ENCODE results near the gene XXYLT1. TPM values are rescaled to one million over a fixed set of nuclear protein-coding genes. Genes with fewer than 3 reads are reported as not detected.

XXYLT1 gene
- total RNA-seq, 1 donor from 2014 or later, result 41.1 TPM

DNA sequence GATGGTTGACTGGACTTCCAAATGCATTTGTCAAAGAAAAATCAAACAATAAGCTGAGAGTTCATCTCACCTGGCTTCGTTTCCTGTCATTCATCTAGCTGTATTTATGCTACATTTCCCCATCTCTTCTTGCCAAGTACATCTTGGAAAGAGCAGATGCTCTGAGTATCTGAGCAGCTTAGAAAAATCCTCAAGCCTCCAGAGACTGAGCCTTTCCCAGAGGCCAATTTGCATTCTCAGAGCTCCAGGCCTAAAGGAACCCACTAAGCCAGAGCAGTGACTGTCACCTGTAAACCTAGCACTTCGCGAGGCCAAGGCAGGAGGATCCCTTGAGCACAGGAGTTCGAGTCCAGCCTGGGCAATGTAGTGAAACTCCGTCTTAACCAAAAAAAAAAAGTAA is 100.5 kb downstream of the XXYLT1 start:
- peaks cover 7% of the 10 kb centered on the region for H3K36me3 Mint-ChIP-seq (ENCODE audit: low read depth)
- DNase-seq (ENCODE audit: low read depth, low spot score), result no peak
- H3K4me1 Mint-ChIP-seq, result peaks cover 22% of the 10 kb centered on the region
- no peaks in the 10 kb centered on the region for H3K9me3 Mint-ChIP-seq
- no peak overlapping the region for H3K27ac Mint-ChIP-seq (ENCODE audit: unreplicated experiment)
- H3K27me3 Mint-ChIP-seq (ENCODE audit: low read depth), result no peaks in the 10 kb centered on the region
- H3K4me3 Mint-ChIP-seq, result no peak overlapping the region
- TF ChIP-seq, protein P1, sequence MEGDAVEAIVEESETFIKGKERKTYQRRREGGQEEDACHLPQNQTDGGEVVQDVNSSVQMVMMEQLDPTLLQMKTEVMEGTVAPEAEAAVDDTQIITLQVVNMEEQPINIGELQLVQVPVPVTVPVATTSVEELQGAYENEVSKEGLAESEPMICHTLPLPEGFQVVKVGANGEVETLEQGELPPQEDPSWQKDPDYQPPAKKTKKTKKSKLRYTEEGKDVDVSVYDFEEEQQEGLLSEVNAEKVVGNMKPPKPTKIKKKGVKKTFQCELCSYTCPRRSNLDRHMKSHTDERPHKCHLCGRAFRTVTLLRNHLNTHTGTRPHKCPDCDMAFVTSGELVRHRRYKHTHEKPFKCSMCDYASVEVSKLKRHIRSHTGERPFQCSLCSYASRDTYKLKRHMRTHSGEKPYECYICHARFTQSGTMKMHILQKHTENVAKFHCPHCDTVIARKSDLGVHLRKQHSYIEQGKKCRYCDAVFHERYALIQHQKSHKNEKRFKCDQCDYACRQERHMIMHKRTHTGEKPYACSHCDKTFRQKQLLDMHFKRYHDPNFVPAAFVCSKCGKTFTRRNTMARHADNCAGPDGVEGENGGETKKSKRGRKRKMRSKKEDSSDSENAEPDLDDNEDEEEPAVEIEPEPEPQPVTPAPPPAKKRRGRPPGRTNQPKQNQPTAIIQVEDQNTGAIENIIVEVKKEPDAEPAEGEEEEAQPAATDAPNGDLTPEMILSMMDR (conservative IDR thresholded peaks at IDR 0.05), result no peak

DNA sequence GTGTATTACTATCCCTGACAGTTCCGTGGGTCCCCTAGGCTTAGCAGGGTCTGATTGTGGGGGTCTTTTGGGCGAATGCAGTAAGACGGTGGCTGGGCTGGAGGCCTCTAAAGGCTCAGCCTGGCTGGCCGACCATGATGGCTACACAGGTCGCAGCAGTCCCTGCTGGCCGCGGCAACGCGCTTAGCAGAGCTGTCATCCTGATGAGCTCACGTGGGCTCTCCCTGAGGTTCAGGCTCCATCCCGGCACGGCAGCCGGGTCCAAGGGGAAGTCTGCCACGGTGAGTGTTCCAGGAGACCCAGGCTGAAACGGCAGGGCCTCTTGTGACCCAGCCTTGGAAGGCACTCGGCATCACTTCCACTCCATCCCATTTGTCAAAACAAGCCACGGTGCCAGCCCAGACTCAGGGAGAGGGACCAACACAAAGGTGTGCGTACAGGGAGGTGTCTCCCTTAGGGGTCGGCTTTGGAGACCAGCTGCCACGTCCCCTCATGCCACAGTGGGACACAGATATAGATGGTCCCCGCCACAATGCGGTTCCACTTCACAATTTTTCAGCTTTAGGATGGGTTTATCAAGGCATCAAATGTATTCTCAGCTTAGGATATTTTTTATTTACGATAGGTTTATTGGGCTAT is 101.8 kb downstream of the XXYLT1 start:
- Mint-ChIP-seq H3K4me3 (no peak overlapping the region), H3K36me3 (ENCODE audit: low read depth) (no peaks in the 10 kb centered on the region), H3K4me1 (peaks cover 15% of the 10 kb centered on the region), H3K27me3 (ENCODE audit: low read depth) (no peaks in the 10 kb centered on the region), H3K27ac (ENCODE audit: unreplicated experiment) (no peak overlapping the region), H3K9me3 (no peaks in the 10 kb centered on the region)
- no peak for DNase-seq (ENCODE audit: low read depth, low spot score)
- TF ChIP-seq, protein P1 (conservative IDR thresholded peaks at IDR 0.05), result no peak

DNA sequence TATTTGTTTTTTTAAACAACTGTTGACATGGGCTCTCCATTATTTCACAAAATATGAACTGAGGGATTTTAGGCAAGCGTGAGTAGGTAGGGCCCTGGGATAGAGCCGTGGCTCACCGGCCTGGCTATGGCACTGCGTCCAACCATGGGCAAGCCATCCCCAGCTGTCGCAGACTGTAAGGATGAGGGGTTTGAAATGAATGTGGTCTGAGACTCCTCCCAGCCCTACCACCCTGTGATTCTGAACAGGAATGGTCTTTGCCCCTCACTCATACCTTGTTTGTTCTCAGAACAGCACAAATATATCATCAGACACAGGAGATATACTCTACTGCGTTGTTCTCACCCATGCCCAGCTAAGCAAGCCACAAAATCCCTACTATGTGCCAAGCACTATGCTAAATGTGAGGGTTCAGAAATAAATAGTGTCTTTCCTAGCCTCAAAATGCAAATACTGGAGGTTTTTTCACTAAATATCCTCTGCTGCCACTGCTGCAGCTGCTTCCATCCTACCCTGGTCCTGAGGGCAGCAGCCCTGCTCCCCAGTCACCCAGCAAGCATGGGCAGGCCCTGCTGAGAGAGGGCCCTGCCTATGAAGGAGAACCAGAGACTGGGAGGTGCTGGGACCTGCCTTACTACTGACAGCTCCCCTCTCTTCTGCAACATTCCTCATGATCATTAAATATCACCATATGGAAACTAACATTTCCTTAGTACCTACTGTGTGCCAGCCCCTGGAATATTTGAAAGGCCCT is 102.8 kb downstream of the XXYLT1 start:
- Mint-ChIP-seq H3K4me3 (no peak overlapping the region), H3K4me1 (peaks cover 12% of the 10 kb centered on the region), H3K27me3 (ENCODE audit: low read depth) (no peaks in the 10 kb centered on the region), H3K27ac (ENCODE audit: unreplicated experiment) (peak overlapping the region; percentile 72), H3K9me3 (no peaks in the 10 kb centered on the region), H3K36me3 (ENCODE audit: low read depth) (no peaks in the 10 kb centered on the region)
- TF ChIP-seq, protein P1 (conservative IDR thresholded peaks at IDR 0.05), result no peak
- DNase-seq (ENCODE audit: low read depth, low spot score), result no peak

DNA sequence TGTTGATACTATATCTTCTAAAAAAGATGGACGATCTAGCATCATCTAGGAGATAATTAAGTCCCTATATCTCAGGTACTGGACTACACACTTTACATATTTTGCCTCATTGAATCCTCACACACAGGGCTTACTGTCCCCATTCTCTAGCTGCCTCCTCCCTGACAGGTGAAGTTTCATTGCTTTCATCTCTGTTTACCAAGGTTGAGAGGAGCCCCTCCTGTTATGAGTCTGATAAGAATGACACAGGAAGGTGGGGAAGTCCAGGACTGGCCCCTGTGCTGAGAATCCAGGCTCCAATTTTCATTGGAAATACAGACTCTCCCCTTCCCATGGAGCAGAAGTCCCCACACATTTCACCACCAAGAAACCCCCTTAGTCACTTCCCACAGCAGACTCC is 105.2 kb downstream of the XXYLT1 start:
- no peaks in the 10 kb centered on the region for H3K27me3 Mint-ChIP-seq (ENCODE audit: low read depth)
- H3K27ac Mint-ChIP-seq (ENCODE audit: unreplicated experiment), result no peak overlapping the region
- peaks cover 12% of the 10 kb centered on the region for H3K4me1 Mint-ChIP-seq
- TF ChIP-seq, protein P1 (conservative IDR thresholded peaks at IDR 0.05), result no peak
- no peaks in the 10 kb centered on the region for H3K9me3 Mint-ChIP-seq
- H3K36me3 Mint-ChIP-seq (ENCODE audit: low read depth), result no peaks in the 10 kb centered on the region
- H3K4me3 Mint-ChIP-seq, result no peak overlapping the region
- no peak for DNase-seq (ENCODE audit: low read depth, low spot score)

DNA sequence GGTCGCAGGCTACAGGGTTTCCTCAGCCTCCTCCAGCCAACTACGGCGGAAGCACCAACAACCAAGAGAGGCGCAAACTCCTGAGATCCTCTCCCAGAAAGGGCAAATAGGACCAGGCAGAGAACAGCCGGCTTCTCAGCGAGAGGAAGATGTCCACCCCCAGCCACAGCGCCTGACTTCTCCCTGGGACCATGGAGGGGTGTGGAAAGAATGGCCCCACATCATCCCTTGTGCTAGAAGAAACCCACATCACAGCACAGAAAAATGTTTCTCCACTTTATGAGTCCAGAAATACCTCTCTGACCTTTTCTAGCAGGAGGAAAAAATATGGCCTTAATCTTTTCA is 105.7 kb downstream of the XXYLT1 start:
- Mint-ChIP-seq H3K27ac (ENCODE audit: unreplicated experiment) (no peak overlapping the region), H3K27me3 (ENCODE audit: low read depth) (no peaks in the 10 kb centered on the region), H3K4me1 (peaks cover 16% of the 10 kb centered on the region), H3K4me3 (no peak overlapping the region), H3K9me3 (no peaks in the 10 kb centered on the region), H3K36me3 (ENCODE audit: low read depth) (no peaks in the 10 kb centered on the region)
- TF ChIP-seq, protein P1 (conservative IDR thresholded peaks at IDR 0.05), result no peak
- no peak for DNase-seq (ENCODE audit: low read depth, low spot score)
